Ectodermal cell (in vitro differentiated cells): Measurements from ENCODE around the gene PRDM16.

ENCODE experiments used
- H3K27ac ChIP-seq: 2 replicates; pipeline ENCODE4 v1.7.0; 2013; ENCODE audit warnings: mild to moderate bottlenecking, low read depth, low read length; ENCODE audit not compliant: insufficient read depth, poor library complexity, severe bottlenecking
- H3K27me3 ChIP-seq: 2 replicates; pipeline ENCODE4 v1.7.0; 2013; ENCODE audit warnings: mild to moderate bottlenecking, low read length; ENCODE audit not compliant: insufficient read depth, control insufficient read depth, poor library complexity, severe bottlenecking
- H3K36me3 ChIP-seq: one replicate; pipeline ENCODE4 v1.7.0; 2013; ENCODE audit warnings: low read length; ENCODE audit not compliant: control insufficient read depth, insufficient read depth
- H3K4me1 ChIP-seq: one replicate; pipeline ENCODE4 v1.7.0; 2013; ENCODE audit warnings: low read length; ENCODE audit not compliant: control insufficient read depth, insufficient read depth
- H3K4me3 ChIP-seq: 2 replicates; pipeline ENCODE4 v1.7.0; 2013; ENCODE audit warnings: low read depth, low read length, control low read depth; ENCODE audit not compliant: insufficient read depth
- H3K9me3 ChIP-seq: 2 replicates; pipeline ENCODE4 v1.7.0; 2013; ENCODE audit warnings: mild to moderate bottlenecking, low read length, moderate library complexity; ENCODE audit not compliant: control insufficient read depth
- WGBS, 2 experiments: methylation state at CpG; one replicate each; pipeline ENCODE4 v1.1.7; 2013; ENCODE audit warnings: missing lambda C conversion rate in 2 of 2; 5-methylcytosine and 5-hydroxymethylcytosine counted together

PRDM16 gene

GRCh38 chr1:3287656-3288160 lies 218.7 kb downstream of the PRDM16 start:
- Histone ChIP-seq H3K27me3 (no peaks in the 10 kb centered on the region), H3K4me1 (no peaks in the 10 kb centered on the region), H3K9me3 (no peaks in the 10 kb centered on the region), H3K4me3 (no peak overlapping the region), H3K27ac (no peak overlapping the region), H3K36me3 (no peaks in the 10 kb centered on the region)
- 94% methylated on average over 25 of the region's 25 CpGs for WGBS, 2 experiments

GRCh38 chr1:3289502-3289901 lies 220.5 kb downstream of the PRDM16 start:
- 92 to 94% methylated on average over 12 of the region's 12 CpGs for whole genome bisulfite sequencing, 2 experiments
- Histone ChIP-seq H3K36me3 (no peaks in the 10 kb centered on the region), H3K9me3 (no peaks in the 10 kb centered on the region), H3K27ac (no peak overlapping the region), H3K27me3 (no peaks in the 10 kb centered on the region), H3K4me1 (no peaks in the 10 kb centered on the region), H3K4me3 (no peak overlapping the region)

- WGBS, 2 experiments, result 92 to 93% methylated on average over 17 of the region's 17 CpGs
- no peak overlapping the region for H3K27ac ChIP-seq
- no peaks in the 10 kb centered on the region for H3K9me3 ChIP-seq
These were observed 221.4 kb downstream of the PRDM16 start for GRCh38 chr1:3290438-3290837.

GRCh38 chr1:3290915-3291314 lies 221.9 kb downstream of the PRDM16 start:
- no peaks in the 10 kb centered on the region for H3K27me3 ChIP-seq
- no peaks in the 10 kb centered on the region for H3K9me3 ChIP-seq
- no peaks in the 10 kb centered on the region for H3K36me3 ChIP-seq
- WGBS, 2 experiments, result 93 to 95% methylated on average over 15 of the region's 15 CpGs
- H3K27ac ChIP-seq, result no peak overlapping the region
- no peak overlapping the region for H3K4me3 ChIP-seq
- no peaks in the 10 kb centered on the region for H3K4me1 ChIP-seq

More at GRCh38 chr1:3290438-3290837, 221.4 kb downstream of the PRDM16 start:
- H3K27me3 ChIP-seq, result no peaks in the 10 kb centered on the region
- no peaks in the 10 kb centered on the region for H3K36me3 ChIP-seq
- no peaks in the 10 kb centered on the region for H3K4me1 ChIP-seq
- H3K4me3 ChIP-seq, result no peak overlapping the region

GRCh38 chr1:3292051-3292722 lies 223.2 kb downstream of the PRDM16 start:
- Histone ChIP-seq H3K4me1 (no peaks in the 10 kb centered on the region), H3K27ac (no peak overlapping the region), H3K4me3 (no peak overlapping the region), H3K27me3 (no peaks in the 10 kb centered on the region), H3K36me3 (no peaks in the 10 kb centered on the region), H3K9me3 (no peaks in the 10 kb centered on the region)
- WGBS, 2 experiments, result 94 to 95% methylated on average over 33 of the region's 33 CpGs

- H3K4me1 ChIP-seq, result no peaks in the 10 kb centered on the region
- no peaks in the 10 kb centered on the region for H3K9me3 ChIP-seq
- no peaks in the 10 kb centered on the region for H3K36me3 ChIP-seq
- no peaks in the 10 kb centered on the region for H3K27me3 ChIP-seq
- 92 to 95% methylated on average over 26 of the region's 26 CpGs for WGBS, 2 experiments
- H3K4me3 ChIP-seq, result no peak overlapping the region
- H3K27ac ChIP-seq, result no peak overlapping the region
These were observed 224.0 kb downstream of the PRDM16 start for GRCh38 chr1:3292868-3293562.

- WGBS, 2 experiments, result 94% methylated on average over 23 of the region's 23 CpGs
- H3K4me1 ChIP-seq, result no peaks in the 10 kb centered on the region
- no peaks in the 10 kb centered on the region for H3K36me3 ChIP-seq
- H3K27ac ChIP-seq, result no peak overlapping the region
- H3K27me3 ChIP-seq, result no peaks in the 10 kb centered on the region
- H3K4me3 ChIP-seq, result no peak overlapping the region
- no peaks in the 10 kb centered on the region for H3K9me3 ChIP-seq
These were observed 224.6 kb downstream of the PRDM16 start for GRCh38 chr1:3293563-3294080.

GRCh38 chr1:3294450-3294849 lies 225.4 kb downstream of the PRDM16 start:
- Histone ChIP-seq H3K27ac (no peak overlapping the region), H3K4me1 (no peaks in the 10 kb centered on the region), H3K9me3 (no peaks in the 10 kb centered on the region), H3K27me3 (no peaks in the 10 kb centered on the region), H3K4me3 (no peak overlapping the region), H3K36me3 (no peaks in the 10 kb centered on the region)
- 92 to 93% methylated on average over 13 of the region's 13 CpGs for WGBS, 2 experiments

- WGBS, 2 experiments, result 86% methylated on average over 12 of the region's 12 CpGs
- H3K27ac ChIP-seq, result no peak overlapping the region
- H3K4me3 ChIP-seq, result no peak overlapping the region
- no peaks in the 10 kb centered on the region for H3K4me1 ChIP-seq
- H3K36me3 ChIP-seq, result no peaks in the 10 kb centered on the region
- H3K27me3 ChIP-seq, result no peaks in the 10 kb centered on the region
- H3K9me3 ChIP-seq, result no peaks in the 10 kb centered on the region
These were observed 226.8 kb downstream of the PRDM16 start for GRCh38 chr1:3295846-3296245.

- Histone ChIP-seq H3K9me3 (no peaks in the 10 kb centered on the region), H3K27me3 (no peaks in the 10 kb centered on the region), H3K27ac (no peak overlapping the region), H3K4me3 (no peak overlapping the region), H3K4me1 (no peaks in the 10 kb centered on the region), H3K36me3 (no peaks in the 10 kb centered on the region)
- WGBS, 2 experiments, result 88 to 90% methylated on average over 11 of the region's 11 CpGs
These were observed 227.3 kb downstream of the PRDM16 start for GRCh38 chr1:3296326-3296725.
